NCI-H146 treated with DMSO at 0.1 percent for 48 hours (cell line): Measurements from ENCODE around the gene RB1.
"Not testable (repeated sequence)": the region's sequence is repeated elsewhere in the genome, so short reads cannot be mapped to it uniquely, and the experiment has no call there.

Source experiments
- DNase-seq: peaks from one replicate; lab custom pipeline; 2025; ENCODE audit not compliant: unreplicated experiment; lab: John Stamatoyannopoulos, UW

Gene RB1

DNA sequence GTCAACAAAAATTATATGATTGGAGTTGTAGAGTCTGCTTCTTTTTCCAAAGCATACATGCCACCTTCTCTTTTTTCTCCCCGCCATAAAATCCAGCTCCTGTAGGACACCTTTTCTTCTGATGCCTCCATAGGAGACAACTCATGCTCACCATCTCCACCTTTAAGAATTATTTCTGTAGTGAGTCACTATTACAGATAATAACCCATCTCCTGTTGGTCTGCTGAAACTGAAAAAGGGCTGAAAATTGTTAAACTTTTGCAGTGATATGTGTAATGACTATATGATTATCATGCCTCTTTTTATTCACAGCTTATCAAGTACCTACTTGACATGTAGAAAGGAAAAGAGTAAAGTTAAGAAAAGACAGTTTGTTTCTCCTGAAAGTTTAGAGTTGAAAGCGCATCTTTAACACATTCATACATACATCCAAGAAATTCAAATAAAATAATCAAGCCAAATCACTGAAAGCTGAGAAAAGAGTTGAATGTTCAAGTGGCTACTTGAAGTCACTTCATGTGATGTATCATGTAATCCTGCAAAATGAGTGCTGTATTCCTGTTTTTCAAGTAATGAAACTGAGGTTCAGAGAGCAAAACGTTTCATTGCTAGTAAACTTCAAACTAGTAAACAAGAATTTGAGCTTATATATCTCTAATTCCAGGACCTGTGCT is 144.9 kb downstream of the RB1 start:
- DNase-seq, result no peak

DNA sequence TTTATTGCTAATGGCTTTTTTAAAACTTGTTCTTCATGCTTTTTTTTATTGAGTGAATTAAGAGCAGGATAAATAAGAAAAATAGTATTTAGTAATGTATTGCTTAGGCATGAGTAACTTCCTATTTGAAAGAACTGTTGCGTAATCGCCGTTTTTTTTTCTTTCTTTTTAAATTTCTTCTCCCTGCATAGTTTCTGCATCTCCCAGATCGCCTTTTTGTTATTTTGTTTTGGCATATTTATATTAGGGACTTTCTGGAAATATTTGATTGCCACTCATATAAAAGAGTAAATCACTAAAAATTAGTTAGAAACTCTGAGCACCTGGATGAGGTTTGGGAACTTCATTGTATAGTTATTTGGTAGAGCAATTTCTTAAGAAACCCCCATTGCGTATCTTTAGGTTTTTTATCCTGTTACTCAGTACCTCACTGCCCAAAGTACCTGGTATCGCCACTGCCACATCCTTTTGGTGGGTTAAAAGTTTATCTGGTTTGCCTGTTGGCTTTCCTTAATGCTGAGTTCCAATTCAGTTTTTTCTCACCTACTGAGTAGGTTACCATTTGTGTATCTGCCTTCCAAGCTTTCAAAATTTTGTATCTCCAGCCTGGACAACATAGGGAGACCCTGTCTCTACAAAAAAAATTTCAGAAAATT is 145.5 kb downstream of the RB1 start:
- DNase-seq, result no peak

DNA sequence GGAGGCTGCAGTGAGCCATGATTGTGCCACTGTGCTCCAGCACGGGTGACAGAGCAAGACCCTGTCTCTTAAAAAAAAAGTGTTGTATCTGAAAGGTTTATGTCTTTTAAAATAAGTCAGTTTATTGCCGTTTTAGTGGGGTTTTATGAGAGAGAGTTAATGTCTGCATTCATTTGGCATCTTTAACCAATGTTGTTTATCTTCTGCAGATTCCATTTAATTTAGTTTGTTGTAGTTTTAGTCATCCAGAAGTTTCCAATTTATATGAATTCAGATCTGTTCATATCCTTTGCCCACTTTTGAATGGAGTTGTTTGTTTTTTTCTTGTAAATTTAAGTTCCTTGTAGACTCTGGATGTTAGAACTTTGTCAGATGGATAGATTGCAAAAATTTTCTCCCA is 146.1 kb downstream of the RB1 start:
- no peak for DNase-seq

DNA sequence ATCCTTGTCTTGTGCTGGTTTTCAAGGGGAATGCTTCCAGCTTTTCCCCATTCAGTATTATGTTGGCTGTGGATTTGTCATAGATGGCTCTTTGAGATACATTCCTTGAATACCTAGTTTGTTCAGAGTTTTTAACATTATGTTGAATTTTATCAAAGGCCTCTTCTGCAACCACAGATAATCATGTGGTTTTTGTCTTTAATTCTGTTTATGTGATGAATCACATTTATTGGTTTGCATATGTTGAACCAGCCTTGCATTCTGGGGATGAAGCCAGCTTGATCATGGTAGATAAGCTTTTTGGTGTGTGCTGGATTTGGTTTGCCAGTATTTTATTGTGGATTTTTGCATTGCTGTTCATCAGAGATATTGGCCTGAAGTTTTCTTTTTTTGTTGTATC is 147.6 kb downstream of the RB1 start:
- not testable (repeated sequence) for DNase-seq

DNA sequence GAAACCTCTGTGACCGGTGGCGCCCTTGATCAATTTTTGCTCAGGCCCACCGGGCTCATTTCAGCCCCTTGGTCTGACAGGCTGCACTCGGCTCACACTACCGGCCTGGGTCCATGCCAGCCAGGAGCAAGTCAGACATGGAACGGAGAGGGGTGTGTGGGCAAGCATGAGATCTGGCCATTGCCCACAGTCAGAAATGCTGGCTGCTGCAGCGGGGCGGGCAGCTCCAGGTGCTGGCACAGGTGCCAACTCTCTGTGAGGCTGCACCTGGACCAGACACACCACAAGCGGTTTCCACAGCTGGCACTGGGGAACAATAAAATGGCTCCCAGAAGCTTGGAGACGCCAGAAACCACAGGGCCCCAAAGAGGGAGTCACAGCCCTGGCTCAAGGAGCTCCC is 153.0 kb downstream of the RB1 start:
- no peak for DNase-seq

DNA sequence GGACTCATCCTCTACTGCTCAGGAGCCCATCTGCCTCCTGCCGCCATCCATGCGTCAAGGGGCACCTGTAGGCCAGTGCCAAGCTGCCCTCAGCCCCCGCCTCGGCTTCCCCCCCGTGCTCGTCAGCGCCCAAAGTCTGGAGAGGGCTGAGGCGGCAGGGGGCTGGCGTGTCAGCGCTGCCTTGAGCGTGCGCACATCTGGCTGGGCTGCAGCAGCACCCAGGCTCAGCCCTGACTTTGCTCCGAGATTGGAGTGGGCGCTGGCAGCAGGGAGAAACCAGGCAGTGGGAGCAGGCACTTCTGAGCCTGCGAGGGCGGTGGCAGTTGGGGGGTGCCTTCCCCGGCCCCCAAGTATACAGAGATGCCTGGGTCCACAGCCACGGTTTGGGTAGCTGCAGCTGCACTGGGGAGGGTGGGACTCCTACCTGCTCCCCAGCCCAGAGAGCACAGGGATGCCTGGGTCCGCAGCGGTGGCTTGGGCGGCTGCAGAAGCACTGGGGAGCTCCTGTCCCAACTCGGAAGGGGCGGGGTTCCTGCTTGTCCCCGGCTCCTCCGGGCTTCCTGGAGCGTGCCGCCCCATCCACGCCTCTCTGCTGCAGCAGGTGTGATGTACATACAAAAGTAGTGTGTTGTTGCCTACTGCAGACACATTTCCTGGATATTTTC is 154.2 kb downstream of the RB1 start:
- no peak for DNase-seq

DNA sequence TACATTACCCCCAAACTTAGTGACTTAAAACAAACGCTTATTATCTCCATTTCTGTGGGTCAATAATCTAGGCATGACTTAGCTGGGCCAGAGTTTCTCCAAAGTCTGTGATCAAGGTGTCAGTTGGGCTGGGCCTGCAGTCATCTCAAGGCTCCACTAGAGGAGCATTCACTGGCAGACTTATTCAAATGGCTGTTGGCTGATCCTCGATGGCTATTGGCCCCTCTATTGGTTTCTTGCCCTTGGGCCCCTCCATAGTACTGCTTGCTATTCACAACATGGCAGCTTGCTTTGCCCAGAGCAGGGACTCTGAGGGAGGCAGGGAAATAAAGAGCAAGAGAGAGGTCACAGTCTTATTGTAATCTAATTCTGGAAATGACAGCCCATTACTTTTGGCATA is 171.7 kb downstream of the RB1 start:
- no peak for DNase-seq

DNA sequence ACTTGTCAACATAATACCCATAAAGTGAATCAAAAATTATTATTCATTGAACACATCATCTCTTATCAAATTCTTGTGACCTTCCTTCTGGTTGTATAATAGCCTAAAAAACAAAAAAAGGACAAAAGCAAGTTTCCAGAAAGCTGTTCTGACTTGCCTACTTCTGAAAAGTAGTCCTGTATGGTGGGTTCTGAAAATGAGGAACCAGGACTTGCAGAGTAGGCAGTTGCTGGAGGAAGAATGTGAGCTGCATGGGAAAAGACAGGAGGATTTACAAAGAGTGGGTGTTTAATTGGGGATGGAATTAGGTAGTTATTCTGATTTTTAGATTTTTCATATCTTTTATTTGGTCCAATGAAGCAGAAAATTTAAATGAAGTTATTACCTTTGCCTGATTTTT is 172.7 kb downstream of the RB1 start:
- no peak for DNase-seq

DNA sequence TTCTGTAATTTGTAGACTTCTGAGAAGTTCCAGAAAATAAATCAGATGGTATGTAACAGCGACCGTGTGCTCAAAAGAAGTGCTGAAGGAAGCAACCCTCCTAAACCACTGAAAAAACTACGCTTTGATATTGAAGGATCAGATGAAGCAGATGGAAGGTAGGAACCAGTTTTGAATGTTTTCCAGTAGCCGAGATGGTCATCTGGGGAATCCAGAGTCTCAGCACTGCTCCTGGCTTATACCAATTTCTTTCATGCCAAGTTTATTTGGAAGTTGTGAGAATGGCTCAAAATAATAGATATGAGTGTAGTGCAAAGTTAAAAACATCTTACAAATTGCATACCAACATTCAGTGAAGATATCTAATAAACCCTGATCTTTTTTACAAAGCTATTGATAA is 173.1 kb downstream of the RB1 start:
- no peak for DNase-seq

DNA sequence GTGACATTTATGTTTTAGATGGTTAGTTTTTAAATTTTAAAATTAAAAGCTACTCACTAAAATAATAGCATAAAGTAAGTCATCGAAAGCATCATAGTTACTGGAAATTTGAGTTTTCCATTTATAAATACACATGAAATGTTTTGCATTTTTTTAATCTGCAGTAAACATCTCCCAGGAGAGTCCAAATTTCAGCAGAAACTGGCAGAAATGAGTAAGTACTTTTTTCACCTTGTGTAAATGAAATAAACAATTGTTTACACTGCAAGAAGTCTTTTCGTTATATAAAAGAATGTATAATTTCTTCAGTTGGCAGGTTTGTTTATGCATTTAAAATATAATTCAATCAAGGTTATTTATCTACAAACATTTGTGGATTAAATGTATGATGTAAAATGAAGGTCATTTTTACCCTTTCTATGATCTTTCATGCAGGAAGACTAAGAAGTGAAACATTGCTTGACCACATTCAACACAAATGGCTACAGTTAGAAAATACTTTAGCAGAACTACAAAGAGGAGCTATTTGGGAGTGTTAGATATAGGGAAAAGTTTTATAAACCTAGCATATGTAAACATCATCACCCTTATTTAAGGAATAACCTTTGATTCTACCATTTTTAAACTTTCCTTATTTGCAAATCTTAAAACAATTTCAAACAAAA is 173.8 kb downstream of the RB1 start:
- no peak for DNase-seq

DNA sequence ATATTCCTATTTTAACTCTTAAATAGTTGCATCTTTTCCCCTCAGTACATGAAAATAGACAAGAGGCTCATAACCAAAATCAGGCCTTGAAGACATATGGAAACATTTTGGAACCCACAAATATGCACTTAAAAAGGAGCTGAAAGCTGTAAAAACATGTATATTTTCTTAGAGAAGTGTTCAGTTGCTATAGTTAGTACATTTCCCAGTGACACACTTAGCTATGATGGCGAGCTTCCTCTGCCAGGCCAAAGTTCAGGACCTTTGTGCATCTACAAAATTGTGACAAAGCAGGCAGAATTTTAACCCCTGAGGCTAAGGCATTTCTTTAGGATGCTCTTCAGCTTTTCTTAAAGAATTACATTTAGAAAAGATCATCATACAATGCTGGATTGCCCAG is 174.8 kb downstream of the RB1 start:
- no peak for DNase-seq

DNA sequence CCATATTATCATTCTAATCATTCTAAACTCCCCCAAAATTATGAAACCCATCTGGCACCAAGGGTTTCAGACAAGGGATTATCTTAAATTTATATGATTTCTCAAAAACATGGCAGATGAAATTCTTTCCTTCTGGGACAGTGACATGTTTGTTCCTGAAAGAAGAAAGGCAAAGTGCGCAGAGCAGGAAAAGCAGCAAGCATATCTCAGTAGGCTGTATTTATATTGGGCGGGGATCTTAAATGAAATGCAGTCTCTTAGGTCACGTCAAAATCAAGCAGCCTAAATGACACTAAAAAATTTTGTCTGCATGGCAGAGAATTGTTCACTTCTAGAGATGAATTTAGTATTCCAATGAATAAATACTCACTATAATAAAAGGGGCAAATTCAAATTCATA is 180.0 kb downstream of the RB1 start:
- DNase-seq, result no peak

DNA sequence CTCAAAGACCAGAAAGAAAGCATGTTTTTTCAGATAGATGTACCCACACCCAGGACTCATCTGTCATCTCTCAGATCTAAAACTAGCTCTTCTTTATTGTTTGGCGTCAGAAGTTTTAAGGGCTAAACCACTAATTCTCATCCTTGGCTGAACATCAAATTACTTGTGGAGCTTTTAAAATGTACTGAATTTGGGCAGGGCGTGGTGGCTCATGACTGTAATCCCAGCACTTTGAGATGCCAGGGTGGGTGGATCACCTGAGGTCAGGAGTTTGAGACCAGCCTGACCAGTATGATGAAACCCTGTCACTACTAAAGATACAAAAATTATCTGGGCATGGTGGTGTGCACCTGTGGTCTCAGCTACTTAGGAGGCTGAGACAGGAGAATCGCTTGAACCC is 181.9 kb downstream of the RB1 start:
- no peak for DNase-seq

DNA sequence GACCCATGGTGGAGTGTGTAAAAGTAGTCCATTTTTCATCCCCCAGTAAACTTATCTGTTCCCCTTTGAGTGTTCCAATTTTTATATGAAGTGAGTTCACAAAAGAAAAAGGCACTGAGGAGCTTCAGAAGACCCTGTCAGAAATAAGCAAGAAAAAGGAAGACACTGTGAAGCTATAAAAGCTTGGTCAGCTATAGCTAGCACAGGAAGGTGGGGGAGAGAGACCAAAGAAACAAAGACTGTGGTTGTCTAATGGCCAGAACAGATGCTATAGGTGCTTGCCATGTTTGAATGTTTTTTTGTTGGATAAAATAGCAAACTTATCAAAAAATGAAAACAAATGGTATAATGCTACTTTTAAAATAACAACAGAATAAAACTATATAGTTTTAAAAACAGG is 182.8 kb downstream of the RB1 start:
- DNase-seq, result no peak

DNA sequence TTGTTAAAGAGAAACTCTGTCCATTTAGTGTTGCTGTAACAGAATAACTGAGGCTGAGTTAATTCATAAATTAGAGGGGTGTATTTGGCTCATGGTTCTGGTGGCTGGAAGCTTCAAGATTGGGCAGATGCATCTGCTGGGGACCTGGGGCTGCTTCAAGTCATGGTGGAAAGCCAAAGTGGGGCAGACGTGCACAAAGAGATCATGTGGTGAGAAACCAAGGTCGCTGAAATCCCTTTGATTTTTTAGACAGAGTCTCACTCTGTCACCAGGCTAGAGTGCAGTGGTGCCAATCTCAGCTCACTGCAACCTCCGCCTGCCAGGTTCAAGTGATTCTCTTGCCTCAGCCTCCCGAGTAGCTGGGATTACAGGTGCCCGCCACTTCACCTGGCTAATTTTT is 183.3 kb downstream of the RB1 start:
- no peak for DNase-seq

DNA sequence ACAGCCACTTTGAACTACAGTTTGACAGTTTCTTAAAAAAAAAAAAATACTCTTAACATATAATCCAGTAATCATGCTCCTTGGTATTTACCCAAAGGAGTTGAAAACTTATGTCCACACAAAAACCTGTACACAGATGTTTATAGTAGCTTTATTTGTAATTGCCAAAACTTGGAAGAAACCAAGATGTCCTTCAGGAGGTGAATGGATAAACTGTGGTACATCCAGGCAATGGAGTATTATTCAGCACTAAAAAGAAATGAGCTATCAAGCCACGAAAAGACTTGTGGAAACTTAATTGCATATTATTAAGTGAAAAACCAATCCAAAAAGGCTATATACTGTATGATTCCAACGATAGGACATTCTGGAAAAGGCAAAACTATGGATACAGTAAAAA is 184.4 kb downstream of the RB1 start:
- no peak for DNase-seq

DNA sequence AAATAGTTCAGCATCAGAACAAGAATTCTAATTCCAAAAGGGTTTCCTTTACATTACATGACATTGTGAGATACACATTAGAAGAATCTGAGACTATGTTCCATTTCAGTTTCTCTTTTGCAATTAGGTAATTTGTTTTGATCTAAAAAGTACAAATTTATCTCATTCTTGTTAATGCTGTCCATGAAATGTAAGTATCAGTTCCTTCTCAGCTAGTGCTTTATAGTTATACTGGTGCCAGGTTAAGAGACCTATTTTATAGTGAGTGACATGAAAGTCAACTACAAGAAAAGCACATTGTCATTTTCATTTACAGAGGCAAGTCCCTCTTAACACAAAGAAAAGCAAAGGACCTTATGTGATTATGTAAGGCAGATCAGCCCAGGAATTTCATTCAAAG is 185.4 kb downstream of the RB1 start:
- DNase-seq, result no peak

DNA sequence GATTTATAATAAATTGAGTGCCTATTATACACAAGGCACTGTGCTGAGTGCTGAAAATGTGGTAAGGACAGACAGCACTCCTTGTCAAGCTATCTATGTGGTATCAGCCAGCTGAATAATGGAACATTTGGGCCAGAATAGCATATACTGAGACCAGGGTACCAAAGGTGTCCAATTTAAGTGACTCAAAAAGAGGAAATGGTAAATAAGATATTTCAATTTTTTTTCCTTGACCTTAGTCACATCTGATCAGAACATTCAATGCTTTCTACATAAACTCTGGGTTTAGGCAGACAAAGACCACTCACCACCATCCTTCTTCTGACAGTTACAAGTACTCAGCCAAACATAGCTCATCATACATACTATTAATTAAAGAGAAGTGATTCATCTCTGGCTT is 186.1 kb downstream of the RB1 start:
- no peak for DNase-seq

DNA sequence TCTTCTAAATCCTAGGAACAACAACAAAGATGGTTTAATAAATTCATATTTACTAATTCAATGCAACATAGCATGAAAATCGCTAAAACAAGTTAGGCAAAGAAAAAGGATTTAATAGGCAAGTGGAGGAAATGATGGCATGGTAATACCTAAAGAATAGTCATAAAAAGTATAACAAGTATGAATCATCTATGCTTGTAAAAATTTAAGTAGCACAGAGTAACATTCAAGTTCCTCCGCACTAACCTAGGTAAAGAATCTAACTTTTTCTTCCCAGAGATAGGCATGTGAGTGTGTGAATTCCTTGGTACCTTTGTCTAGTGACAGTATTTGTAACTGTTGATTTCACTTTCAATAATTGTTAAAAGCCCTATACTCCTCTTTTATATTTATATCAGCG is 186.7 kb downstream of the RB1 start:
- no peak for DNase-seq

DNA sequence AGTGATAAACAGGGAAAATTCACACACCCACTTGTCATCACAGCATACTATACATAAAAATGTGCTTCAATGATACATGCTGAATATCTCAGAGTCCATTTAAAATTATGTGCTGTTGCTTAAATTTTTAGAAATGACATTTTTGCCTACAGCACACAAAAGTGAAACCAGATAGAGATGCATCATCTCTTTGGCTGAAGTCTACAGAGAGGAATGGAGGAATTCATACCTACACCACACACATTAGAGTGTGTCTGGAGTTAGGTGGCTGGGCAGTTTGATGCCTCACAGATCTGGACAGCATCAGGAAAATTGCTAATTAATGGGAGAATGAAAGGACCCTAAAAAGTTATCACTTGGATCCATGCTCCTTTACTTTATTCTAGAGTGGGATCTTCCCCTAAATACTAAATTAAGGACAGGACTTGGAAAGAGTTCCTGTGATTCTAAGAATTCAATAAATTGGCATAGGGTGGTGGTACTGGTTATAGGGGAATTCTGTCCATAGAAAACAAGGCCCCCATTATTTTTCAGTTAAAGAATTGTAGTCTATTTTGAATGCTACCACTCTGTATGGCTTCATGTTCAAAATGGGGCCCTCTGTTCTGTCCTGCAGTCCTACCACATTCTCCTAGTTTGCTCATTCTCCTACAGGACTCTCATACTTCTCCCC is 188.0 kb downstream of the RB1 start:
- DNase-seq, result no peak

DNA sequence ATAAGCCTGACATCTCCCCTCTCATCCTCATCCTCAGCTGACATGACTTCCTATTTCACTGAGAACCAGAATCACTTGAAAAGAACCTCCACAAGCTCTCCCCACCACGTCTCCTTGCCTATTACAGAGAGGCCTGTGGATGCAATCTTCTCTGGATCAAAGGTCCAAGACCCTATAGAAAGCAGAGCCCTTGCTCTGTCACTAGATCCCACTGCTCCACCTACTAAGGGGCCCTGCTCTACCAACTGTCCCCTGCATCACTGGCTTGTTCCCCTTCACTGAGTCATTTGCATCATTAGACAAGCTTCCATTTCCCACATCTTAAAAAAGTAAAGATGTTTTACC is 188.5 kb downstream of the RB1 start:
- DNase-seq, result no peak
